BLaER1 treated with 17β-estradiol and CSF1 and Interleukin-3, amounts not matched to agents 10 nM and 100 nM (cell line): ENCODE measurements around the gene CTBP2.
A peak's percentile ranks its signal among the peaks of the same experiment; 100 is the strongest.

Source experiments
- H3K27ac ChIP-seq, 11 experiments: shearing (Covaris generic); formaldehyde crosslinking; 2 replicates each; pipeline ENCODE4 v1.8.1; 2022
- H3K27me3 ChIP-seq, 11 experiments: shearing (Covaris generic); formaldehyde crosslinking; 2 replicates each; pipeline ENCODE4 v1.8.1; 2022
- H3K36me3 ChIP-seq, 11 experiments: shearing (Covaris generic); formaldehyde crosslinking; 2 replicates each; pipeline ENCODE4 v1.8.1; 2022
- H3K4me1 ChIP-seq, 10 experiments: shearing (Covaris generic); formaldehyde crosslinking; 2 replicates each; pipeline ENCODE4 v1.8.1; 2022
- H3K4me2 ChIP-seq, 11 experiments: shearing (Covaris generic); formaldehyde crosslinking; 2 replicates each; pipeline ENCODE4 v1.8.1; 2022
- H3K4me3 ChIP-seq, 10 experiments: shearing (Covaris generic); formaldehyde crosslinking; 2 replicates each; pipeline ENCODE4 v1.8.1; 2022
- H3K9ac ChIP-seq, 11 experiments: shearing (Covaris generic); formaldehyde crosslinking; 2 replicates each; pipeline ENCODE4 v1.8.1; 2022
- H3K9me3 ChIP-seq, 11 experiments: shearing (Covaris generic); formaldehyde crosslinking; replicated peaks in 1 of 11; 2 replicates each; pipeline ENCODE4 v1.8.1; 2022
- H4K20me1 ChIP-seq, 11 experiments: shearing (Covaris generic); formaldehyde crosslinking; 2 replicates each; pipeline ENCODE4 v1.8.1; 2022
- Cebpa-rat ChIP-seq, 11 experiments: shearing (Covaris generic); IDR thresholded peaks; 2 replicates each; pipeline ENCODE4 v1.8.1; 2022

The CTBP2 gene

GRCh38 chr10:125124115-125124487, 36.3 kb downstream of the CTBP2 start:
- H3K27me3 ChIP-seq, result no peaks in the 10 kb centered on the region
- peaks cover 67 to 98% (median 89%) of the 10 kb centered on the region in 11 experiments for H3K36me3 ChIP-seq
- no peaks in the 10 kb centered on the region for H3K9me3 ChIP-seq
- no peak overlapping the region for H3K4me3 ChIP-seq
- TF ChIP-seq Cebpa-rat (IDR thresholded peaks at IDR 0.05), result no peak
- peak overlapping the region in 5 of 11 experiments; percentile 14 to 39 (median 24); a peak in 3 of 22 replicates for H3K27ac ChIP-seq
- peaks cover 100% of the 10 kb centered on the region in 11 experiments for H4K20me1 ChIP-seq
- peak overlapping the region in 6 of 11 experiments; percentile 11 to 19 (median 13); a peak in 3 of 22 replicates for H3K4me2 ChIP-seq
- H3K4me1 ChIP-seq, result peaks cover 43 to 71% (median 61%) of the 10 kb centered on the region in 10 experiments
- no peak overlapping the region; a peak in 1 of 22 replicates for H3K9ac ChIP-seq

GRCh38 chr10:125123476-125124114, 36.8 kb downstream of the CTBP2 start:
- no peaks in the 10 kb centered on the region for H3K9me3 ChIP-seq
- H3K9ac ChIP-seq, result no peak overlapping the region; a peak in 1 of 22 replicates
- H3K4me2 ChIP-seq, result peak overlapping the region in 8 of 11 experiments; percentile 11 to 19 (median 13); a peak in 5 of 22 replicates
- H3K27me3 ChIP-seq, result no peaks in the 10 kb centered on the region
- H3K4me1 ChIP-seq, result peaks cover 41 to 70% (median 59%) of the 10 kb centered on the region in 10 experiments
- TF ChIP-seq Cebpa-rat (IDR thresholded peaks at IDR 0.05), result no peak
- H4K20me1 ChIP-seq, result peaks cover 100% of the 10 kb centered on the region in 11 experiments
- peaks cover 70 to 97% (median 88%) of the 10 kb centered on the region in 11 experiments for H3K36me3 ChIP-seq
- H3K4me3 ChIP-seq, result no peak overlapping the region
- H3K27ac ChIP-seq, result peak overlapping the region in 5 of 11 experiments; percentile 14 to 39 (median 24); a peak in 3 of 22 replicates

- Histone ChIP-seq H3K9ac (no peak overlapping the region), H3K27ac (no peak overlapping the region), H3K4me1 (peaks cover 41 to 63% (median 55%) of the 10 kb centered on the region in 10 experiments), H3K9me3 (no peaks in the 10 kb centered on the region), H3K27me3 (no peaks in the 10 kb centered on the region), H3K4me3 (no peak overlapping the region), H3K4me2 (no peak overlapping the region), H4K20me1 (peaks cover 99 to 100% (median 100%) of the 10 kb centered on the region in 11 experiments), H3K36me3 (peaks cover 61 to 92% (median 87%) of the 10 kb centered on the region in 11 experiments)
- TF ChIP-seq Cebpa-rat (IDR thresholded peaks at IDR 0.05), result no peak
Measured at GRCh38 chr10:125122566-125122965, 37.8 kb downstream of the CTBP2 start.

DNA sequence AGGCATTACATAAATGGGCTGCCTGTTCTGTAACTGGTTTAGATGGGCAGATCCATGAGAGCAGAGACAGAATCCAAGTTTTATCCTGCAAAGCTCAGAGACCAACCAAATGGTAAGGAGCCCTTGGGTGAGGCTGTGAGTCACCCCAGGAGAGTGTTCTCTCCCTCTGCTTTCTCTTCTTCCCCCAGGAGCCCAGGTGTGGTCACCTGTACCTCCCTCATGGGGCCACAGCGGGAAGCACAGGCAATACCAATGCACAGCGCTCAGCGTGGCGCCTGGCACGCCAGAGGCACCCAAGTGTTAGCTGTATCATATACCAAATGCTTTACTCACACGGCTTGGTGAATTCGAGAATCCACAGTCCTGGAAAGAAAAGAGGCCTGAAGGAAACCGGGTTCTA, 39.4 kb downstream of the CTBP2 start:
- TF ChIP-seq Cebpa-rat (IDR thresholded peaks at IDR 0.05), result no peak
- no peaks in the 10 kb centered on the region for H3K27me3 ChIP-seq
- H3K36me3 ChIP-seq, result peaks cover 57 to 92% (median 83%) of the 10 kb centered on the region in 11 experiments
- H3K9me3 ChIP-seq, result no peaks in the 10 kb centered on the region
- peak overlapping the region; percentile 22 to 60 (median 48) for H3K4me2 ChIP-seq
- H3K4me1 ChIP-seq, result peaks cover 36 to 71% (median 51%) of the 10 kb centered on the region in 10 experiments
- no peak overlapping the region for H3K9ac ChIP-seq
- H3K4me3 ChIP-seq, result no peak overlapping the region
- H3K27ac ChIP-seq, result no peak overlapping the region
- H4K20me1 ChIP-seq, result peaks cover 99 to 100% (median 100%) of the 10 kb centered on the region in 11 experiments

- peaks cover 35 to 75% (median 48%) of the 10 kb centered on the region in 10 experiments for H3K4me1 ChIP-seq
- no peak for TF ChIP-seq Cebpa-rat (IDR thresholded peaks at IDR 0.05)
- peak overlapping the region; percentile 12 to 60 (median 48) for H3K4me2 ChIP-seq
- H3K27me3 ChIP-seq, result no peaks in the 10 kb centered on the region
- no peak overlapping the region for H3K27ac ChIP-seq
- H3K36me3 ChIP-seq, result peaks cover 55 to 92% (median 83%) of the 10 kb centered on the region in 11 experiments
- no peak overlapping the region for H3K4me3 ChIP-seq
- peaks cover 99 to 100% (median 100%) of the 10 kb centered on the region in 11 experiments for H4K20me1 ChIP-seq
- no peak overlapping the region for H3K9ac ChIP-seq
- no peaks in the 10 kb centered on the region for H3K9me3 ChIP-seq
Measured at GRCh38 chr10:125120053-125120710, 40.2 kb downstream of the CTBP2 start.

GRCh38 chr10:125118701-125119100, 41.7 kb downstream of the CTBP2 start:
- TF ChIP-seq Cebpa-rat (IDR thresholded peaks at IDR 0.05), result no peak
- Histone ChIP-seq H3K27ac (no peak overlapping the region), H3K9ac (no peak overlapping the region), H3K27me3 (no peaks in the 10 kb centered on the region), H3K4me3 (no peak overlapping the region), H3K36me3 (peaks cover 50 to 92% (median 82%) of the 10 kb centered on the region in 11 experiments), H3K4me2 (no peak overlapping the region), H4K20me1 (peaks cover 97 to 100% (median 99%) of the 10 kb centered on the region in 11 experiments), H3K4me1 (peaks cover 28 to 68% (median 43%) of the 10 kb centered on the region in 10 experiments), H3K9me3 (no peaks in the 10 kb centered on the region)

- H3K27me3 ChIP-seq, result no peaks in the 10 kb centered on the region
- H3K27ac ChIP-seq, result no peak overlapping the region
- TF ChIP-seq Cebpa-rat (IDR thresholded peaks at IDR 0.05), result no peak
- H3K36me3 ChIP-seq, result peaks cover 45 to 89% (median 82%) of the 10 kb centered on the region in 11 experiments
- no peaks in the 10 kb centered on the region for H3K9me3 ChIP-seq
- peaks cover 97 to 100% (median 99%) of the 10 kb centered on the region in 11 experiments for H4K20me1 ChIP-seq
- H3K4me2 ChIP-seq, result no peak overlapping the region
- H3K4me1 ChIP-seq, result peaks cover 25 to 63% (median 39%) of the 10 kb centered on the region in 10 experiments
- H3K4me3 ChIP-seq, result no peak overlapping the region
- no peak overlapping the region for H3K9ac ChIP-seq
Measured at GRCh38 chr10:125118011-125118611, 42.3 kb downstream of the CTBP2 start.

- Histone ChIP-seq H4K20me1 (peaks cover 97 to 100% (median 99%) of the 10 kb centered on the region in 11 experiments), H3K27me3 (no peaks in the 10 kb centered on the region), H3K36me3 (peaks cover 34 to 89% (median 72%) of the 10 kb centered on the region in 11 experiments), H3K9ac (no peak overlapping the region), H3K9me3 (no peaks in the 10 kb centered on the region), H3K4me1 (peaks cover 22 to 52% (median 29%) of the 10 kb centered on the region in 10 experiments), H3K27ac (peak overlapping the region in 1 of 11 experiments; percentile 23; a peak in 3 of 22 replicates), H3K4me3 (no peak overlapping the region), H3K4me2 (no peak overlapping the region)
- TF ChIP-seq Cebpa-rat (IDR thresholded peaks at IDR 0.05), result no peak
Measured at GRCh38 chr10:125116652-125117310, 43.6 kb downstream of the CTBP2 start.
